GM19468 (cell line): ENCODE measurements around the gene C1orf105.

Experiments
- ATAC-seq: cut with Tn5 transposase; IDR thresholded peaks from one replicate; pipeline ENCODE4 v1.9.1; 2021; ENCODE audit warnings: mild to moderate bottlenecking, moderate library complexity, moderate number of reproducible peaks; ENCODE audit not compliant: unreplicated experiment; ENCODE audit errors: extremely low read depth

The C1orf105 gene

DNA sequence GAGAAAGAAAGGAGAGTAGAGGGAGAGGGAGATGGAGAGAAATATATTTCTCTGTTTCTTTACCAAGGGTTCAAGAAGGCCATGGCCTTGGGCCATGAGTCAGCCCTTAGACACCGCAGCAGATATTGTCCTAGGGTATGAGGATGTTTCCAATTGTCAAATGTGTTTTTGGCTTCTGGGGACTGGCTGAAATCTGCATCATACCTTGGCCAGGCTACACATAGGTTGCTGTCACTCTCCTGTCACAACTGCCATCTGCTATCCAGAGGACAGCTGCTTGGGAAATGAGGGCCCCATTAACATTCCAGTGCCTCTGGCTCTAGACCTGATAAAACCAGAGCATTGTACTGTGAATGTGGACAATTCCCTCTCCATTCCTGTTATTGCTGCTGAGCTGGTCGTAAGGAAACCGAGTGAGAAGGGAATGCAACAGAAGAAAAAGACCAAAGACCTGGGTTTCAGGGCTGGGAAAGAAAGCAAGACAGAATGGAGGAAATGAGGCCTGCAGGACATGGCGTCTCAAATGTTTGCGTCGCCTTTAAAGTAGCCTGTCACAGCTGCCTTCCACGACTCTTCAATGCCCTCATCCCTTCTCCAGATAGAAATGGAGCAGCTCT lies 32.2 kb downstream of the C1orf105 start:
- ATAC-seq = no peak

DNA sequence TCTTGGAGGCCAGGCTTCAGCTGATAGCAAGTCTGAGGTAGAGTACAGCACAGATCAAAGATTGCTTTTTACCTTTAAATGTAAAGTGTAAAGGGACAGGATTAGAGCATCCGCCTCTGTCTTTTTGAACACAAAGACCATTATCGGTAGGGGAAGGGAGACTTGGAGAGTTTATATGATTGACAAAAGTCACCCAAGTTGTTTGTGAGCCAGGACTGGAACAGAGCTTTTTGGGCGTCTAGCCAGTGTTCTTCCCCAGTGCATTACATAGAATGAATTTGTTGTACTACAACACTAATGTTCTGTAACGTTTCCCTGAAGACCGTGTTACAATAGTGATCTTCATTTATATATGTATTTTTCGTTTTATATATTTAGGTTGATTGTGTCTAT lies 32.7 kb downstream of the C1orf105 start:
- no peak for ATAC-seq

DNA sequence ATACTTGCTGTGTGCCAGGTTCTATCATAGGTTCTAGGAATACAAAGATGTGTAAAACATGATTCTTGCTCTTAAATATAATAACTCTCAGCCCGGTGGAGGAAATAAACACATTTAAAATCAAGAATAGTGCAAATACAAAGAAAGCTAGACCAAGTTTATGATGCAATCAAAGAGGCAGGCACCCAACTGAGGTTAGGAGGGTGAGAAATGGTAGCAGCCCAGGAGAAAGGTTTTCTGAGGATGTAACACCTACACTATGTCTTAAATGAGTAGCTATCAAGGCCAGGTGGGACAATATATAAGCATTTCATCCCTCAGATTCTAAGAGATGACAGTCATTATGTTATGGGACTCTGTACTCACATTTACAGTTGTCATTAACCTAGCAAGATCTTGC lies 33.1 kb downstream of the C1orf105 start:
- no peak for ATAC-seq

DNA sequence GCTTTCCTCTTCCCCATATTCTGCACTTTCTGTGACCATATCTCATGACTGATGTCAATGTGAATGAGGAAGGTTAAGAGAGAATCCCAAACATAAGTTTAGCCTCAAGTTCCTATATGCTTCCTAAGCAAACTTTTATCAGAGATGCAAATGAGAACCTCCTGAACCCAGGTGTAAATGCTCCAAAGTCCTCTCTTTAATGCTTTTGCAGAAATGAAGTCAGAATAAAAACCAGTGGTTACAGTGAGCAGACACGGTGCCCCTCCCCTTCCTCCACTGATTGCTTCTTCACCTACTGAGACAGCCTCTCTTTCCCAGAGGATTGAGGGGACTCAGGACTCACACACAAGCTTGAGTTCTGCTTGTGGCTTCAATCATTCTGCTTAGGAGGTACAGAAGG lies 35.0 kb downstream of the C1orf105 start:
- no peak for ATAC-seq

DNA sequence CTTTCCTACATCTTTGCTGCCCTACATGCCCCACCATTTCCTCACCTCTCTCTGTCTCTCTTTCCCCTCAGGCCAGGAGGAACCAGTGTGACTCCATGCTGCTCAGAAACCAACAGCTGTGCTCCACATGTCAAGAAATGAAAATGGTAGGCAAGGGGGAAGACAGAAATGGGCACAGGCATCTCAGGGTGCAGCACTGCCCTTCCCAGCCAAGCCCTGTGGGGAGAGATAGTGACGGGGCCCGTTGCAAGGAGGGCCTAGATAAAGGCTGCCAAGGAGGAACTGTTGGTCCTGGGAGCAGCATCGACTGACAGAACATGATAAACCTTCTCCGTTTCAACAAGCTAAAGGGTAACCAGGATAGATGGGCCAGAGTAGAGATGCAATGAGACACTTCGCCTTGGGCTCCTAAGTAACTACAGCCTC lies 35.9 kb downstream of the C1orf105 start:
- no peak for ATAC-seq

DNA sequence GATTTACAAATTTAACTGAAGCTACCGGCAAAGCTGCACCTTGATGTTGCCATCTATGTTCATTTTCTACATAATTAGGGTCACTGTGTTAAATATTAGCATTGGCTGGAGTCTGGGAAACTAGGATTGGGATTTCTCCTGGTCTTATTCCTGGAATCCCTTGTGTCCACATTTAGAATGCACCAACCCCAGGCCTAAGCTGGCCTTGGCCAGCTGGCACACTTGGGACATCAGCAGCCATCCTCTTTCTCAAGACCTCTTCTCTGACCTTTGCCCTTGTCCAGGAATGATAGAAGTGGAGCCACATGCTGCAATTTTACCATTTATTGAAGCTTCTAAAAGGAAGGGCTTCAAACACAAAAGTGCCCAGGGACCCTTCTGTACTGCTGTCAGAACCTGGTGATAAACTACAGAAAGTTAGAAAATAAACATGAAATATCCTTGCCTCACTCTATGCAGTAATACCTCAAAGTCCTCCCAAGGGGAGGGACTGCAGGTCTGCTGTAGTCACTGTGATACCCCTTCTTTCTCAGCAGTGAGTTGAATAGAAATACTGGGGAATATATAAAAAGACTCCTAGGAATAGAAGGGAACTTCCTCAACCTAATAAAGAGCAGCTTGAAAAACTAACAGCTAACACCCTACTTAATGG lies 37.1 kb downstream of the C1orf105 start:
- no peak for ATAC-seq

DNA sequence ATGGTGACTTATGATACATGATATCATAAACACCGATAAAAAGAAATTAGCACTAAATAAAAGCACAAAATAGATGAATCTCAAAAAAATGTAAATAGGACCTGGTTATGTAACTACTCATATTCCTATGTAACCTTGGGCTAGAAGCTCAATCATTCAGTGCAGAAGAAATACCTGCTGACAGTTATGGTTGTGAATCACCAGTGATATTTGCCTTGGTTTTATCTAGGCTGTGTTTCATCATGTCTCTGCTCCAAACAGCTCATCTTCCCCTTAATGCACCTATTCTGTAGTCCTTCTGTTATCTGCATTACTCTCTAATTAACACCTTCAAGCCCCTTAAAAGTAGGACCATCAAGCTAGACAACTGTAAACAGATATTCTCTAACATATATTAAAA lies 39.7 kb downstream of the C1orf105 start:
- no peak for ATAC-seq

DNA sequence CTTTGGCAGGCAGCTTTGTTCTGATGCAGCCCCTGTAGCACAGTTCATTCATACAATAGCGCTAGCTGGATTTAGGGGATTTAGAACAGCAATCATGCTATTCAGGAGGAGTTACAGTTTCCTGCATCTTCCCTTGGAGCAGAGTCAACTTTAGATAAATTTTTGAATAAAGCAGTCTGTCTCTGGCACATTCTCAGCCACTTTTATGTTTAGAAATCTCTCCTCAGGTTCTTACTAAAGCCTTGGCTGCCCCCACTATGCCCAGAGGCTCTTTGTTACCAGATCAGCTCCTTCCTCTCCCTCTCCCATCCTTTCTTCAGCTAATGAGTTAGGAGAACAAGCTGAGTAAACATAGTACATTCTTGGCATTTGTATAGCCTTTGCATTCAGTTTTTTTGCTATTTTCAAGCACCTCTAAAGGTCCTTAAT lies 40.4 kb downstream of the C1orf105 start:
- no peak for ATAC-seq

DNA sequence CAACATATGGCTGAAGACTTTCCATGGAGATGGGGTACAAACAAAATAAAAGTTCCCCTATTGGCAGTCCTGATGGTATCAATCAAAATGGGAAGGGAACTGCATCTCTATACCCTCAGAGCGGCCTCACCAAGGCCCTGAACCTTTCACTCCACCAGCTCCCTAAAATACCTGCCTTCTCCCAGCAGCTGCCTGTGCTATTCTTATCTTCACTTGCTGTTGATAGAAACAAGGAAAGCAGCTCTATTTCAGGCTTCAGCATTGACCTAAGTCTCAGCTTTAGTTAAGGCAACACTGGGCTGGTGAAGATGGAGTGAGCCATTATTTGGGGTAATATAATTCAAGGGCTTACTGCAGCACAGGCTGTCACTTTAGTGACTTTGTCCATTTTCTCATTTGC lies 45.1 kb downstream of the C1orf105 start:
- no peak for ATAC-seq

DNA sequence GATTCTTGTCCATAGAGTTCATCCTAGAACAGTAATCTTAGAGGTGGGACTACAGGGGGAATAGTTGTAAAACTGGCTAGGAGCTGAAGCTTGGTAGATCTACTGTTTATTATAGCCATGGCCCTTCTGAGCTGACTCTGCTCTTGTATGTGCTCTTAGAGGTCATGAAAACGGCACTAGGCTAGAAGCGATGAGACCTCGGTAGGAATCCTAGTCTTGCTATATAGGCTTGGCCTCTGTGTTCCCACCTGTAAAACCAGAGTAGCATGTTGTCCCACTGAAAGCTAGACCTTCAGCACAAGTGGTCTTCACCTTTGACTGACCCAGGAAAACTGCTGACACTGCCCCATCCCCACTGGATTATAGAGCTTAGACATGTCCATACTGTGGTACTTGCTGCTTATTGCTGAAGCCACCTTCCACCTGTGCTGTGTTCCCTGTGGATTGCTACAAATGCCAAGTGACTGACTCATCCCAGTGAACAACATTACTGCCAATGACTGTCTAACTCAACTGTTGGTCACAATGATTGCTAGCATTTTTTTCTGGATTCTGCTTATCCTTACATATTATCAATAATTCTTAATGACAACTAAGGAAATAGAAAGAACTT lies 46.4 kb downstream of the C1orf105 start:
- no peak for ATAC-seq

DNA sequence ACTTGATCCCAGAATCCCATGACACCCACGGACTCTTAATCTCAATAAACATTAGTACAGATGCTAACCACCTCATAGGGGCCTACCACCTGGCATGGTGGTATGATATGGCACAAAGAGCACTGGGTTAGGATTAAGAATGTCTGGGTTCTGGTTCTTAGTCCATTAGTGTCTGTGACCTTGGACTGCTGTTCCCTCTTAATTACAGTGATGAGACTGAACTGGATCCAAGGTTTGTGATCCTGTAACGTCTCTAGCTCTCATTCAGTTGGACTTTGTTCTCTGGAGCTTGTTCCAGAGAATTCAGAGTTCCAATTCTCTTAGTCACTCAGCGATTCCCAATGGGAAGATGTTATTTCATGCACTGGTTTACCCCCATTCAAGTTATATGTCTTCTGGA lies 47.0 kb downstream of the C1orf105 start:
- no peak for ATAC-seq

DNA sequence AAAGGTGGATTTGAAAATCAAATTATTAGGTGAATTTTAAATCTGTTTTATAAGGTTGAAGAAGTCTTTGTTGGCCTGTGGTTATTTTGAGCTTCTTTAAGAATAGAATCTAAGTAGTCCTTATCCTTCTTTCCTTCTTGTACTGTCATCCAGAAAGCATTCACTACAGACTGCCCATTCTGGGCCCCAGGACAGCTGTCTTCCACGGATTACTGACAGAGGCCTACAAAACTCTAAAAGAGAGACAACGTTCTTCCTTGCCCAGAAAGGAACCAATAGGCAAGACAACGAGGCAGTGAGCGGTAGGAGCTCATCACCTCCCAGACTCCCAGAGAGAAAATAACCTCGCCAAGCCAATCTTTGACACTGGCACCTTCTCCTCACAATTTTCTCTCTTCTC lies 47.8 kb downstream of the C1orf105 start:
- ATAC-seq = no peak

DNA sequence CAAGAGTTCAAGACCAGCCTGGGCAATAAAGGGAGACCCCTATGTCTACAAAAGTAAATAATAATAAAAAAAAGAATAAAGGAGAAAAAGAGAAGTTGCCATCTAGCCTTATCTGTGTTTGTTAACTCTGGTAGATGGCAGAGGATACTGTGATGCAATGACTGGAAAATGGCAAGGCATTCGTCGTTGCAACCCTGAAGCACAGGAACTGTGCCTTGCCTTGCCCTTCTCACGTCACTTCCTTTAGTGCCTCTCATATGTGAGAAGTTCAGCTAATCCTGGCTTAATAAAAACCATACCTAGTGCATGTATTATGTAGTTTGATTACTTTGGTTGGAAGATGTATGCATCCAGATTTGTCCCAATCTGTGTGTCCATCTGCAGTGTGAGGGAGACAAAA lies 49.2 kb downstream of the C1orf105 start:
- no peak for ATAC-seq

DNA sequence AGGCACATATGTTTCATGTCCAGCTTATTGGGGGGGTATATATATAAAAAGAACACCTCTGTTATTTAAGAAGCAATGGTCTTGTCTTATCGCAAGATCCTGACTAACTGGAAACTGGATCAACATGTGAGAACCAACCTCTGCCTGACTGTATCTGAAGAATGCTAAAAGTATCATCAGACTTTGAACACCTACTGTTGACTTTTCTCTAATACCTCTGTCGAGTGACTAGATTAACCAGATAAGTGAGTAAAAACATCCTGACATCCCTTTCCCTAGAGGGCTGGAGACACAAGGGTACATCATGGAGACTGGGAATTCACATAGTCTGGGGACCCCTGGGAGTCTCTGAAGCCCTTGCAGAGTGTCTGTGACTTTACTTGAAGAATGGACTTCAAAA lies 49.7 kb downstream of the C1orf105 start:
- ATAC-seq = no peak

DNA sequence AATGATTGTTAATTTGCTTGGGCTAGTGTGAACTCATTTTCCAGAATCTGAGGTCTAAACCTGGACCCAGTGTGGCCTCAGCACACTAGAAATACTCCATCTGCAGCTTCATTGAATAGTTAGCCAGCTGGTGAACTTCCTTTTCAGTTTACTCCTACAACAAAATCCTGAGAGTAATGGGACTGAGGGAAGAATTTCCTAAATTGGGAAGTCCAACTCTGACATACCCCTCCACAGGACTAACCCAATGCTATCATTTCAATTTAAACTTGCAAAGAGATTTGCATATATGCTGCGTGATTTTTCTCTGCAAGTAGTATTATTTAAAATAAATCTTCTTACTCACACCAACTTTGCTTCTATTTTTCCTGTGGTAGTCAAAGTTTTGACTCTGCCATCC lies 51.2 kb downstream of the C1orf105 start:
- no peak for ATAC-seq

DNA sequence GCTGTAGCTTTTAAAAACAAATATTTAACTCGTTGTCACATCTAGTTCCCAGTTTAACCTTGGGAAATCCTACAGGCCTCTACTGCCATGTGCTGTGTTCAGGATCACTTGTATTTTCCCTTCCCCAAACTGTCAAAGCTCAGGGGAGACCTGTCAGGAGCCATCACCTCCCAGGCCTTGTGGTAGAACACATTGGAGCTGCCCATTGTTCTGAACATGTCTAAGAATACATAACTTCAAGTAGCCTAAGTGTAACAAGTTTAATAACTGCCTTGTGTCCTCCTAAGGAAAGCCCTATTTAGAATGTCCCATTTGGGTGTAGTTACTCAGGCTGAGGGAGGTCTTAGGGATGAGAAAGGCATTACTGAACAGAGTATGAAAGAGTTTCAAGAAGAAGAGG lies 52.0 kb downstream of the C1orf105 start:
- no peak for ATAC-seq

DNA sequence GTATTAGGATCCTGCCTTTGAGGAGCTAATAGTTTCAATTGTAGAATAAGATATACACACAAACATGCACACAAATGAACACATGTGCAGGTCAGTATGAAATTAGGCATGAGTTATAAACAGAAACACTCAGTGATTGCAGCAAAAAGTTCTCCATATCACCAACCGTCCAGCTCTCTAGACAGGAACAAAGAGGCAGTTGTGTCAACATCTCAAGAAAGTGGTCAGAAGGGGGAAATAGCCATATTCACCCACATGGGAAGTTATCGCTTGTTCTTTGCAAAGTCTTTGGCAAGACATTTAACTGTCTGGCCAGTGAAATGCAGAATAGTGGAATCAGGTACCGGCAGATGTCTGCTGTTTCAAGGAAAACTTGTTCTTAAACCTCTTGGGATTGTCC lies 52.8 kb downstream of the C1orf105 start:
- no peak for ATAC-seq

DNA sequence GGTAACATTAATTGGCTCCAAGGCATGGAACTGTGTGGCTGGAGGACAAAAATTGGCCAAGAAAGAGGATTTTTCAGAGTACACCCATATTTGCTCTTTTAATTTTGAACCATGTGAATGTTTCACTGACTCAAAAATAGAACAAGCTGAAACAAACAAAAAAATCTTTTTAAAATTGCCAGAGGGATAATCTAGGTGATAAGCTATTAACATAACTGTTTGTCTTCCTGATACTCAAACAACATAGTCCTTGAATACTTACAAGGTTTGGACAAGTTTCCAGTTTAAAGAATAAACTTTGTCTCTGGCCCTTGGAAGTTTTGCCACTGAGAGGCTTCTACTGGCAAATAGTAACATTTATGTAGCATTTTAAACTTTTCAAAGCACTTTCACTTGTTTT lies 53.4 kb downstream of the C1orf105 start:
- ATAC-seq = no peak

DNA sequence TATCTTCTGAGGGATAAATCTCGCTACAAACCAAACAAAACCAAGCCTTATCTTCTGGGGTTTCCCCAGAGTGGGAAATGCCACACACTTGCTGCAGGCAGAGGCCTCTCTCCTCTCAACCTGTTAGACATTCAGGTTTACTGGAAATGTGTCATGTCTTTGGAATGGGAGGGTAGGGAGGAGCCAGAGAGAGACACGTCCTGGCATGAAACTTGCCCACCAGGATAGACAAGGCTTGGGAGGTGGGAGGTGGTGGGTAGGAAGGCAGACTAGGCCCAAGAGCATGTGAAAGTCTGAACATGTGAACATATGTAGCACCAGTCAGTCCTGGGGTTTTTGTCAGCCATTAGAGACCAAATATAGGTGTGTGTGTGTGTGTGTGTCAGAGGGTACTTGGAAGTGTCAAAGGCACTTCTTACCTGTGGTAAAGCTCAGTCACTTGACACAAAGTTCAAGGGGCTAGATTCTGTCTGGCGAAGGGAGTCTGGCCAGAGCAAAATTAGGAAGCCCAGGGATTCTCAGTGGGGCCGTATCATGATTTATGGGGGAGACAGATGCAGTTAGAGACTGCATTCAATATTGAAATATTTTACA lies 55.8 kb downstream of the C1orf105 start:
- no peak for ATAC-seq

DNA sequence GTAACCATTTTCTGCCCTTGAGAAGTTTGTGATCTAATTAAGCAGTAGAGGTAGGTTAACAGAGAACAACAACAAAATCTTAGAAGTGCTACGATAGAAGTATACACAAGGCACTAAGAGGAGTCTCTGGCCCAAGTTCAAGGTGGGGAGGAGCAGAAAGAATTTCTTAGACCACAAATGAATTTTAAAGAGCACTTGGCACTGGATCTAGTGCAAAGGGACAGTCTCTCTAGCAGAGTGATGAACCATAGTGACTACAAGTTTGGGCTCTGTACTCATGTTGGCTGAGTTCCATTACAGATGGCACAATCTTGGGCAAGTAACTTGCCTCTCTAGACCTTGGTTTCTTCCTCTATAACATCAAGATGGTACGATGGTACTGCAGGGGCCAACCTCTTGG lies 56.7 kb downstream of the C1orf105 start:
- no peak for ATAC-seq

DNA sequence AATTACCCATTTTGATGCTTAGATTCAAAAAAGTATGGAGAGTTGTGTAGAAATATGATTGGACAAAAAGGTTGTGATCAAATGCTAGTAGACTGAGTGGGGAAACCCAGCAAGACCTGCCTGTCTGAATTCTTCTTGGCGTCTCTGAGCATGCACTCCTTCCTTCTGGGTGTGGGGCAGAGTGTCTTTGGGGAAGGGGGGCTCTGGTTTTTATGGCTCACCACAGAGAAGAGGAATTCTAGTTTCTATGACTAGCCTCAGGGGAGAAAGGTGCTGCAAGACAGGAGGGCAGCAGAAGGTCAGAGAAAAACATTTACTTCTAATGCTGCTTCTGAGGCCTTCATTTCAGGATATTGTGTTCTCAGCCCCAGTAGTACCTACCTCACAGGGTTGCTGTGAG lies 57.3 kb downstream of the C1orf105 start:
- ATAC-seq = no peak

DNA sequence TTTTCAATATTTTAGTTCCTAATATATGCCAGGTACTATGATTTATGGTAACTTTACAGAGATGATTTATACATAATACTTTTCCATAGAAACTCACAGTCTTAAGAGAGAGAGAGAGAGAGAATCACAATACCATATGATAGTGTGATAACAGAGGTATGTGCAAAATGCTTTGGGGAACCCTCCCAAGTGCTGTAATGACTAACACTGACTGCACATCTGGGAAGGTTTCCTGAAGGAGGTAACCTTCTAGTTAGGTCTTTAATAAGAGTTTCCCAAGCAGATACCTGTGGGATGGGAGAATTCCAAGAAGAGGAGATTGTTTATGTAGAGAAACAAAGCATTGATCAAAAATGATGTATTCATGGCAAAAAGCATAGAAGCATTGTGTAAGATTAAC lies 58.0 kb downstream of the C1orf105 start:
- ATAC-seq = no peak
